ENCODE data around the gene ADH5. TPM values are rescaled to one million over a fixed set of nuclear protein-coding genes. Genes with fewer than 3 reads are reported as not detected.

ADH5 gene
- total and polyA plus RNA-seq, 2 donors from 2014 or later = 139 to 270 TPM

DNA sequence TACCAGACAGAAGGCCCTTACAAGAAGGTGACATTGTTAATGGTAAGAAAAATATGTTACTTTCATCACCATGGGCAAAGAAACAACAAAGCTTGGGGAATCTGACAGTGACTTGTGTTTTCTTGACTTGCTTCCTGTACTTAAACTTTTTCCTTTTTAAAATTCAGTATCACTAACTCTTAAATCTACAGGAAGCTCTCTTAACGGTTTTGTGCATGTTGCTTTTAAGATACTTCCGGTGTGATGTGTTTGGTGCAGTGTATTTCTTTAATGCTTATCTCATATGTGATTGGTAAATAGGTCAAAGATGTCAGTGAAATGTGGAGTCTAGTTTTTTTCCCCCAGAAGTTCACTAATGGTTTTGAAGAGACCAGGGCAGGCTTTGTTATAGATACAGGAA, 45.2 kb downstream of the ADH5 start:
- no peaks in the 10 kb centered on the region for H3K9me3 ChIP-seq (ENCODE audit: control insufficient read depth in 2 of 3, insufficient read depth in 1 of 3, low read length in 3 of 3)
- H3K9ac ChIP-seq (ENCODE audit: low read length in 3 of 3) = no peak overlapping the region
- no peak overlapping the region for H3K27ac ChIP-seq (ENCODE audit: low read depth in 2 of 2, low read length in 2 of 2)
- no peak overlapping the region for H3K4me3 ChIP-seq (ENCODE audit: low read length in 3 of 3)
- DNase-seq (no peak), FAIRE-seq (no peak)
- intact Hi-C loops (cut with DNase I) = no loop called here
- H3K4me1 ChIP-seq (ENCODE audit: control insufficient read depth in 2 of 3, insufficient read depth in 2 of 3, low read depth in 1 of 3, low read length in 3 of 3) = no peaks in the 10 kb centered on the region
- no peak for TF ChIP-seq CTCF (IDR thresholded peaks at IDR 0.05; ENCODE audit: borderline replicate concordance, extremely low read depth, insufficient read depth)
- peaks cover 0 to 3% (median 0%) of the 10 kb centered on the region in 3 donors for H3K36me3 ChIP-seq (ENCODE audit: control insufficient read depth in 2 of 3, insufficient read depth in 3 of 3, low read length in 3 of 3)
- no peaks in the 10 kb centered on the region for H3K27me3 ChIP-seq (ENCODE audit: control insufficient read depth, insufficient read depth, low read length)

- no peaks in the 10 kb centered on the region for H3K36me3 ChIP-seq (ENCODE audit: control insufficient read depth in 2 of 3, insufficient read depth in 3 of 3, low read length in 3 of 3)
- H3K27me3 ChIP-seq (ENCODE audit: control insufficient read depth, insufficient read depth, low read length) = no peaks in the 10 kb centered on the region
- H3K27ac ChIP-seq (ENCODE audit: low read depth in 2 of 2, low read length in 2 of 2) = no peak overlapping the region
- intact Hi-C loops (cut with DNase I) = no loop called here
- no peaks in the 10 kb centered on the region for H3K9me3 ChIP-seq (ENCODE audit: control insufficient read depth in 2 of 3, insufficient read depth in 1 of 3, low read length in 3 of 3)
- no peaks in the 10 kb centered on the region for H3K4me1 ChIP-seq (ENCODE audit: control insufficient read depth in 2 of 3, insufficient read depth in 2 of 3, low read depth in 1 of 3, low read length in 3 of 3)
- FAIRE-seq (no peak), DNase-seq (no peak)
- no peak overlapping the region for H3K4me3 ChIP-seq (ENCODE audit: low read length in 3 of 3)
- no peak overlapping the region for H3K9ac ChIP-seq (ENCODE audit: low read length in 3 of 3)
- no peak for TF ChIP-seq CTCF (IDR thresholded peaks at IDR 0.05; ENCODE audit: borderline replicate concordance, extremely low read depth, insufficient read depth)
These were observed 50.4 kb downstream of the ADH5 start for GRCh38 chr4:99038213-99038612.

DNA sequence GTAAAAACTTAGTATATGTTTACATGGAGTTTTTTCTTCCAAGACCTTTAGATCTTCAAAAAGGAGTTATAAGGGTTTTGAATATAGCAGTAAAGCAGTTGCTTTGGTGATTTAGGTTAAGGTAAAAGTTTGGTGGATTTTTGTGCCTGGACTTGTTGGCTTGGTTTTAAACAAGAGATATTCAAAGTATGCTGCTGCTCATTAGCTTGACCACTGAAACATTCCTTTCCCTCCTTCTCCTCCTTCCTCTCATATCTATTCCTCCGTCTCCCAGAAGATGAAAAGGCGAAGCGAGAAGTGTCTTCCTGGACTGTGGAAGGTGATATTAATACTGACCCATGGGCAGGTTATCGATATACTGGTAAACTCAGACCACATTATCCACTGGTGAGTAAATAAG, 54.6 kb downstream of the ADH5 start:
- Histone ChIP-seq H3K4me3 (ENCODE audit: low read length in 3 of 3) (no peak overlapping the region), H3K9me3 (ENCODE audit: control insufficient read depth in 2 of 3, insufficient read depth in 1 of 3, low read length in 3 of 3) (no peaks in the 10 kb centered on the region), H3K4me1 (ENCODE audit: control insufficient read depth in 2 of 3, insufficient read depth in 2 of 3, low read depth in 1 of 3, low read length in 3 of 3) (peaks cover 0 to 7% (median 0%) of the 10 kb centered on the region in 3 donors), H3K27me3 (ENCODE audit: control insufficient read depth, insufficient read depth, low read length) (no peaks in the 10 kb centered on the region), H3K9ac (ENCODE audit: low read length in 3 of 3) (no peak overlapping the region), H3K27ac (ENCODE audit: low read depth in 2 of 2, low read length in 2 of 2) (no peak overlapping the region), H3K36me3 (ENCODE audit: control insufficient read depth in 2 of 3, insufficient read depth in 3 of 3, low read length in 3 of 3) (no peaks in the 10 kb centered on the region)
- no peak for TF ChIP-seq CTCF (IDR thresholded peaks at IDR 0.05; ENCODE audit: borderline replicate concordance, extremely low read depth, insufficient read depth)
- FAIRE-seq = no peak
- no peak for DNase-seq
- intact Hi-C loops (cut with DNase I) = no loop called here

DNA sequence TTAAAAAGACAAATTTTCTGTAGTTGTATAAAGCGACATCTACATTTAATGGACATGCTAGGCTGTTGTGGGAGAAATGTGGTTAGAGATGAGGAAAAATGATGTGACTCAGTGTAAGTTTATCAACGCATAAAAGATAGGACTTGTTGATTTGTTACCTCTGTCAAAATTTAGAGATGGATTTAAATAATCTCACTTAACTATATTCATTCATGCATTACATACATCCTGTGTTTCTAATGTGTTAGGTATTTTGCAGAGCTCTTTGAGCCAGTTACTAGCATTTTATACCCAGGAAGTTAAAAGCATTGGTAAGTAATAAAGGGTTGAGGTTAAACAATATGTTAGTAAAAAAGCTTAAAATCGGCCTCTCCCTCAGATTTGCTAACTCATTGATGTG, 58.7 kb downstream of the ADH5 start:
- no peak for FAIRE-seq
- no peak for DNase-seq
- no peaks in the 10 kb centered on the region for H3K27me3 ChIP-seq (ENCODE audit: control insufficient read depth, insufficient read depth, low read length)
- H3K4me1 ChIP-seq (ENCODE audit: control insufficient read depth in 2 of 3, insufficient read depth in 2 of 3, low read depth in 1 of 3, low read length in 3 of 3) = peaks cover 0 to 41% (median 2%) of the 10 kb centered on the region in 3 donors
- no peak for TF ChIP-seq CTCF (IDR thresholded peaks at IDR 0.05; ENCODE audit: borderline replicate concordance, extremely low read depth, insufficient read depth)
- H3K27ac ChIP-seq (ENCODE audit: low read depth in 2 of 2, low read length in 2 of 2) = no peak overlapping the region
- no peaks in the 10 kb centered on the region for H3K9me3 ChIP-seq (ENCODE audit: control insufficient read depth in 2 of 3, insufficient read depth in 1 of 3, low read length in 3 of 3)
- H3K36me3 ChIP-seq (ENCODE audit: control insufficient read depth in 2 of 3, insufficient read depth in 3 of 3, low read length in 3 of 3) = no peaks in the 10 kb centered on the region
- H3K9ac ChIP-seq (ENCODE audit: low read length in 3 of 3) = no peak overlapping the region
- intact Hi-C loops (cut with DNase I) = no loop called here
- no peak overlapping the region for H3K4me3 ChIP-seq (ENCODE audit: low read length in 3 of 3)

Measured in kidney (tissue), 14 donors.